Measurements from ENCODE around the gene MICAL2.

Gene MICAL2

DNA sequence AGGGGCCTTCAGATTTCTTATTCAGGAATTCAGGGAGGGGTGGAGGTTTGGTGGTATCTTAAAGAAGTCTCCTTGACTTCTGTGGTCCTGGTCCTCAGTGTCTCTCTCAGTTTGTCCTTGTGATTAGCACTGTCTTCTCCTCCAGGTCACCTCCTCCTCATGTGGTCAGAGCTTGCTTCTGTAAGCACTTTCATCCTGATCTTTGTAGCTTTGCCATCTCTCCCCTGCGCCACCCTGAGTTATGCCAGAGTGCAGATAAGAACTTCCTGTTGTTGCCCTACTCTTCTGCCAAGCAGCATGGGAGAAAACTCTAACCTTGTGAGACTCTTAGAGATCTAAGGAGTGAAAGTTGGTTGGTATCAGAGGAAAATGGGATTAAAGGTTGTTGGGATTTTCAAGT lies 30.9 kb downstream of the MICAL2 start (continued):
- no peak for TF ChIP-seq ESRRG (CRISPR knock-in tag; IDR thresholded peaks at IDR 0.05)
- TF ChIP-seq ZNF565 (CRISPR knock-in tag; conservative IDR thresholded peaks at IDR 0.05; ENCODE audit: low read depth), result no peak
- TF ChIP-seq, protein P1, sequence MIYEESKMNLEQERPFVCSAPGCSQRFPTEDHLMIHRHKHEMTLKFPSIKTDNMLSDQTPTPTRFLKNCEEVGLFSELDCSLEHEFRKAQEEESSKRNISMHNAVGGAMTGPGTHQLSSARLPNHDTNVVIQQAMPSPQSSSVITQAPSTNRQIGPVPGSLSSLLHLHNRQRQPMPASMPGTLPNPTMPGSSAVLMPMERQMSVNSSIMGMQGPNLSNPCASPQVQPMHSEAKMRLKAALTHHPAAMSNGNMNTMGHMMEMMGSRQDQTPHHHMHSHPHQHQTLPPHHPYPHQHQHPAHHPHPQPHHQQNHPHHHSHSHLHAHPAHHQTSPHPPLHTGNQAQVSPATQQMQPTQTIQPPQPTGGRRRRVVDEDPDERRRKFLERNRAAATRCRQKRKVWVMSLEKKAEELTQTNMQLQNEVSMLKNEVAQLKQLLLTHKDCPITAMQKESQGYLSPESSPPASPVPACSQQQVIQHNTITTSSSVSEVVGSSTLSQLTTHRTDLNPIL (CRISPR knock-in tag; IDR thresholded peaks at IDR 0.05; ENCODE audit: low read depth), result no peak
- TF ChIP-seq, protein P2, sequence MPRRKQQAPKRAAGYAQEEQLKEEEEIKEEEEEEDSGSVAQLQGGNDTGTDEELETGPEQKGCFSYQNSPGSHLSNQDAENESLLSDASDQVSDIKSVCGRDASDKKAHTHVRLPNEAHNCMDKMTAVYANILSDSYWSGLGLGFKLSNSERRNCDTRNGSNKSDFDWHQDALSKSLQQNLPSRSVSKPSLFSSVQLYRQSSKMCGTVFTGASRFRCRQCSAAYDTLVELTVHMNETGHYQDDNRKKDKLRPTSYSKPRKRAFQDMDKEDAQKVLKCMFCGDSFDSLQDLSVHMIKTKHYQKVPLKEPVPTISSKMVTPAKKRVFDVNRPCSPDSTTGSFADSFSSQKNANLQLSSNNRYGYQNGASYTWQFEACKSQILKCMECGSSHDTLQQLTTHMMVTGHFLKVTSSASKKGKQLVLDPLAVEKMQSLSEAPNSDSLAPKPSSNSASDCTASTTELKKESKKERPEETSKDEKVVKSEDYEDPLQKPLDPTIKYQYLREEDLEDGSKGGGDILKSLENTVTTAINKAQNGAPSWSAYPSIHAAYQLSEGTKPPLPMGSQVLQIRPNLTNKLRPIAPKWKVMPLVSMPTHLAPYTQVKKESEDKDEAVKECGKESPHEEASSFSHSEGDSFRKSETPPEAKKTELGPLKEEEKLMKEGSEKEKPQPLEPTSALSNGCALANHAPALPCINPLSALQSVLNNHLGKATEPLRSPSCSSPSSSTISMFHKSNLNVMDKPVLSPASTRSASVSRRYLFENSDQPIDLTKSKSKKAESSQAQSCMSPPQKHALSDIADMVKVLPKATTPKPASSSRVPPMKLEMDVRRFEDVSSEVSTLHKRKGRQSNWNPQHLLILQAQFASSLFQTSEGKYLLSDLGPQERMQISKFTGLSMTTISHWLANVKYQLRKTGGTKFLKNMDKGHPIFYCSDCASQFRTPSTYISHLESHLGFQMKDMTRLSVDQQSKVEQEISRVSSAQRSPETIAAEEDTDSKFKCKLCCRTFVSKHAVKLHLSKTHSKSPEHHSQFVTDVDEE (CRISPR knock-in tag; IDR thresholded peaks at IDR 0.05), result no peak
- no peak for TF ChIP-seq ZFP30 (CRISPR knock-in tag; IDR thresholded peaks at IDR 0.05)
- TF ChIP-seq PPARA (CRISPR knock-in tag; IDR thresholded peaks at IDR 0.05; ENCODE audit: borderline replicate concordance), result no peak
- no peak for TF ChIP-seq ARNTL (CRISPR knock-in tag; IDR thresholded peaks at IDR 0.05; ENCODE audit: borderline replicate concordance, low read depth)
- TF ChIP-seq ZNF8 (CRISPR knock-in tag; IDR thresholded peaks at IDR 0.05), result no peak

DNA sequence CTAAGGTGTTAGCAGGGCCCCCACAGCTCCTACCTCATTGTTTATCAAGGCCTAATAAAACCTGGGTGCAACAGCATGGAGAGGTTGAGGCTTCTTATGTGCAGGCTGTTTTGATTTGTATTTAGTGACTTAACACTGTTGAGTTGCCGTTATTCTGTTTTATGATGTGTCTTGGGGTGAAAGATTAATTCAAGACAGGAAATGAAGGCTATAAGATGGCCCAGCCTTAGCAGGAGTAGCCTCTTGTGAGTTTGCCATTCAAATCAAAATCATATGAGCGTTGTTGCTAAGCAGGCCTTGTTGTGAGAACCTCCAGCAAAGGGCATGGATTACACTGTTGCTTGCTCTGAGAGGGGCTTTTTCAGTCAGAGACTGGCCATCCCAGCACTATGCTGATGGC lies 31.8 kb downstream of the MICAL2 start:
- no peak for TF ChIP-seq GLIS3 (CRISPR knock-in tag; IDR thresholded peaks at IDR 0.05)
- no peak for TF ChIP-seq CSDC2 (CRISPR knock-in tag; IDR thresholded peaks at IDR 0.05)
- no peak for TF ChIP-seq ISL1 (CRISPR knock-in tag; IDR thresholded peaks at IDR 0.05)
- TF ChIP-seq RARB (CRISPR knock-in tag; IDR thresholded peaks at IDR 0.05), result no peak

DNA sequence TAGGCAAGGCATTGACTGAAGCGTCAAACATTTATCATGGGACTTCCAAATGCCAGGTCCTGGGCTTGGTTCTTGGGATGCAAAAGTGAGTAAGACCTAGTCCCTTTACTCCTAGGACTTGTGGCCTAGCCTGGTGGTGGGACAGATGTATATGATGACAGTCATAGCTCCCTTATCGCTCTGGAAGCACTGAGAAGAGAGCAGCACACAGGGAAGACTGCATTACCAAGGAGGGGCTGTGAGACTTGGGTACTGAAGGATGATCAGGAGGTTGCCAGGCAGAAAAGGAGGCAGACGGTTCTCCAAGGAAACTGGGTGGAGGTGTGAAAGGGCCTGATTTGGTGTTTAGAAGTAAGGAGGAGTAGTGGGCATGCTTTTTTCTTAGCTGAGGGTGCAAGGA lies 32.5 kb downstream of the MICAL2 start:
- TF ChIP-seq ZFP3 (CRISPR knock-in tag; IDR thresholded peaks at IDR 0.05) (peak; percentile 90), ZC3H10 (CRISPR knock-in tag; IDR thresholded peaks at IDR 0.05) (no peak), CSDC2 (CRISPR knock-in tag; IDR thresholded peaks at IDR 0.05) (no peak), ESRRG (CRISPR knock-in tag; IDR thresholded peaks at IDR 0.05) (no peak), ZNF565 (CRISPR knock-in tag; conservative IDR thresholded peaks at IDR 0.05; ENCODE audit: low read depth) (no peak)
- TF ChIP-seq, protein P3, sequence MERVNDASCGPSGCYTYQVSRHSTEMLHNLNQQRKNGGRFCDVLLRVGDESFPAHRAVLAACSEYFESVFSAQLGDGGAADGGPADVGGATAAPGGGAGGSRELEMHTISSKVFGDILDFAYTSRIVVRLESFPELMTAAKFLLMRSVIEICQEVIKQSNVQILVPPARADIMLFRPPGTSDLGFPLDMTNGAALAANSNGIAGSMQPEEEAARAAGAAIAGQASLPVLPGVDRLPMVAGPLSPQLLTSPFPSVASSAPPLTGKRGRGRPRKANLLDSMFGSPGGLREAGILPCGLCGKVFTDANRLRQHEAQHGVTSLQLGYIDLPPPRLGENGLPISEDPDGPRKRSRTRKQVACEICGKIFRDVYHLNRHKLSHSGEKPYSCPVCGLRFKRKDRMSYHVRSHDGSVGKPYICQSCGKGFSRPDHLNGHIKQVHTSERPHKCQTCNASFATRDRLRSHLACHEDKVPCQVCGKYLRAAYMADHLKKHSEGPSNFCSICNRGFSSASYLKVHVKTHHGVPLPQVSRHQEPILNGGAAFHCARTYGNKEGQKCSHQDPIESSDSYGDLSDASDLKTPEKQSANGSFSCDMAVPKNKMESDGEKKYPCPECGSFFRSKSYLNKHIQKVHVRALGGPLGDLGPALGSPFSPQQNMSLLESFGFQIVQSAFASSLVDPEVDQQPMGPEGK (CRISPR knock-in tag; IDR thresholded peaks at IDR 0.05; ENCODE audit: borderline replicate concordance), result no peak
- TF ChIP-seq, protein P4, sequence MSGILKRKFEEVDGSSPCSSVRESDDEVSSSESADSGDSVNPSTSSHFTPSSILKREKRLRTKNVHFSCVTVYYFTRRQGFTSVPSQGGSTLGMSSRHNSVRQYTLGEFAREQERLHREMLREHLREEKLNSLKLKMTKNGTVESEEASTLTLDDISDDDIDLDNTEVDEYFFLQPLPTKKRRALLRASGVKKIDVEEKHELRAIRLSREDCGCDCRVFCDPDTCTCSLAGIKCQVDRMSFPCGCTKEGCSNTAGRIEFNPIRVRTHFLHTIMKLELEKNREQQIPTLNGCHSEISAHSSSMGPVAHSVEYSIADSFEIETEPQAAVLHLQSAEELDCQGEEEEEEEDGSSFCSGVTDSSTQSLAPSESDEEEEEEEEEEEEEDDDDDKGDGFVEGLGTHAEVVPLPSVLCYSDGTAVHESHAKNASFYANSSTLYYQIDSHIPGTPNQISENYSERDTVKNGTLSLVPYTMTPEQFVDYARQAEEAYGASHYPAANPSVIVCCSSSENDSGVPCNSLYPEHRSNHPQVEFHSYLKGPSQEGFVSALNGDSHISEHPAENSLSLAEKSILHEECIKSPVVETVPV (CRISPR knock-in tag; IDR thresholded peaks at IDR 0.05), result no peak
- no peak for ATAC-seq

More for the DNA sequence above, 31.8 kb downstream of the MICAL2 start:
- ATAC-seq, result no peak

DNA sequence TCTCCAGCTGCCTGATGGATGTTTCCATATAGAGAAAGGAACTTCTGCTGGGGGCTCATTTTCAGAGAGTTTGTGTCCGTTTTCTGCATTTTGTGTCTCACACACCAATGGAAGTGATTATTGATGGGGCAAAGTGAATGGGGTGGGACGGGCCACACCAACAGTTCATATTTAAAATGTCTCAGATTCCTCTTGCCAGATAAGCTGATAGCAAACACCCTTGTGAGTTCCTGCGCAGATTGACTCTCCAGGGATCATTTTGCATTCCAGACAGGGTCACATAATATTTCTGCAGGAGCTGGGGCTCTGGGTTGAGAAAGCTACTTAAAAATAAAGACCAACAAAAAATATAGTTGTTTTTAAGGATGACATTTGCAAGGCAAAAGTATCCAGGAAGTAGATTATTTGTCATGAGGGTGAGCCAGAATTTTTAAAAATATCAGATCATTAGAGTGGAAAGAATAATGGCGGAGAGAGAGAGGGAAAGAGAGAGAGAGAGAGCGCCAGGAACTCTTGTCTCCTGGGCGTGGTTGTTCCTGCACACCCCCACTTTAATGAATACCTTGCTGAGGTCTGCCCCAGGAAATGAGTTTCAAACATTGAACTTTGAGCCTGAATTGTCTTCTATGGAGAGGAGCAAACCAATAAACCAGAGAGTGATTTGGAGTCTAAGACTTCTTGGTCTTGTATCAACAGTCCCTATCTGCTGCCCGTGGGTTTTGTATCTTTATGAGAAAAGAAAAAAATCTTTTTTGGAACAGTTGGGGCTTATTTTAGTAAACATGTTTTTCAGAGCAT lies 33.3 kb downstream of the MICAL2 start:
- ATAC-seq, result no peak
- TF ChIP-seq SNAI2 (CRISPR knock-in tag; IDR thresholded peaks at IDR 0.05) (no peak), GLIS3 (CRISPR knock-in tag; IDR thresholded peaks at IDR 0.05) (no peak), TOX (CRISPR knock-in tag; IDR thresholded peaks at IDR 0.05; ENCODE audit: borderline replicate concordance) (no peak), ZNF70 (CRISPR knock-in tag; IDR thresholded peaks at IDR 0.05) (no peak), ARNTL (CRISPR knock-in tag; IDR thresholded peaks at IDR 0.05; ENCODE audit: borderline replicate concordance, low read depth) (no peak), PPARA (CRISPR knock-in tag; IDR thresholded peaks at IDR 0.05; ENCODE audit: borderline replicate concordance) (no peak), ESRRG (CRISPR knock-in tag; IDR thresholded peaks at IDR 0.05) (no peak)
- TF ChIP-seq, protein P2 (CRISPR knock-in tag; IDR thresholded peaks at IDR 0.05), result no peak
- TF ChIP-seq, protein P4 (CRISPR knock-in tag; IDR thresholded peaks at IDR 0.05), result no peak
- TF ChIP-seq, protein P3 (CRISPR knock-in tag; IDR thresholded peaks at IDR 0.05; ENCODE audit: borderline replicate concordance), result no peak
